Fibroblast of mammary gland (primary cell): Measurements from ENCODE around the gene SEMA6D.
"Not testable (repeated sequence)": the region's sequence is repeated elsewhere in the genome, so short reads cannot be mapped to it uniquely, and the experiment has no call there.

Experiments used
- DNase-seq: peaks from one replicate; pipeline ENCODE4 v3.0.0-alpha.2; 2010; ENCODE audit warnings: low read depth
- H3K4me3 ChIP-seq: 2 replicates; pipeline ENCODE4 v1.5.1; 2011; ENCODE audit warnings: low read depth, mild to moderate bottlenecking, low read length, moderate library complexity; ENCODE audit not compliant: control insufficient read depth
- TF ChIP-seq, protein P1 (sequence below): conservative IDR thresholded peaks from 2 replicates; pipeline ENCODE4 v1.5.1; 2011; ENCODE audit warnings: low read depth, low read length, inconsistent platforms; ENCODE audit not compliant: control insufficient read depth, insufficient read depth

SEMA6D gene

DNA sequence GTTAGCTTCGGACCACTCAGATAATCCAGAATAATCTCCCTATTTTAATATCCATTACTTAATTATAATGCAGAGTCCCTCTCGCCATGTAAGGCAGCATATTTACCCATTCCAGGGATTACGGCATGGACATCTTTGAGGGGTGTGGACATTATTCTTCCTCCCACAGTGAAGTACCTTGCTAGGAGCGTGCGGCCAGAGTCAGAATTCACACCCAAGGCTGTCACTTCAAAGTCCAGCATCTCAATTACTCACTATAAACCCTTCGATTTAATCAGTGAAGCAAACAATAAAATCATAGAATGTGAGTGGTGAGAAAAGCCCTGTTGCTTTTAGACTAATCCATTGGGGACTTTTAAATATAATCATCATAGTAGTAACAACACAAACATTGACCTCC is 11.6 kb downstream of the SEMA6D start:
- no peak for DNase-seq
- no peak overlapping the region for H3K4me3 ChIP-seq
- TF ChIP-seq, protein P1, sequence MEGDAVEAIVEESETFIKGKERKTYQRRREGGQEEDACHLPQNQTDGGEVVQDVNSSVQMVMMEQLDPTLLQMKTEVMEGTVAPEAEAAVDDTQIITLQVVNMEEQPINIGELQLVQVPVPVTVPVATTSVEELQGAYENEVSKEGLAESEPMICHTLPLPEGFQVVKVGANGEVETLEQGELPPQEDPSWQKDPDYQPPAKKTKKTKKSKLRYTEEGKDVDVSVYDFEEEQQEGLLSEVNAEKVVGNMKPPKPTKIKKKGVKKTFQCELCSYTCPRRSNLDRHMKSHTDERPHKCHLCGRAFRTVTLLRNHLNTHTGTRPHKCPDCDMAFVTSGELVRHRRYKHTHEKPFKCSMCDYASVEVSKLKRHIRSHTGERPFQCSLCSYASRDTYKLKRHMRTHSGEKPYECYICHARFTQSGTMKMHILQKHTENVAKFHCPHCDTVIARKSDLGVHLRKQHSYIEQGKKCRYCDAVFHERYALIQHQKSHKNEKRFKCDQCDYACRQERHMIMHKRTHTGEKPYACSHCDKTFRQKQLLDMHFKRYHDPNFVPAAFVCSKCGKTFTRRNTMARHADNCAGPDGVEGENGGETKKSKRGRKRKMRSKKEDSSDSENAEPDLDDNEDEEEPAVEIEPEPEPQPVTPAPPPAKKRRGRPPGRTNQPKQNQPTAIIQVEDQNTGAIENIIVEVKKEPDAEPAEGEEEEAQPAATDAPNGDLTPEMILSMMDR: no peak

DNA sequence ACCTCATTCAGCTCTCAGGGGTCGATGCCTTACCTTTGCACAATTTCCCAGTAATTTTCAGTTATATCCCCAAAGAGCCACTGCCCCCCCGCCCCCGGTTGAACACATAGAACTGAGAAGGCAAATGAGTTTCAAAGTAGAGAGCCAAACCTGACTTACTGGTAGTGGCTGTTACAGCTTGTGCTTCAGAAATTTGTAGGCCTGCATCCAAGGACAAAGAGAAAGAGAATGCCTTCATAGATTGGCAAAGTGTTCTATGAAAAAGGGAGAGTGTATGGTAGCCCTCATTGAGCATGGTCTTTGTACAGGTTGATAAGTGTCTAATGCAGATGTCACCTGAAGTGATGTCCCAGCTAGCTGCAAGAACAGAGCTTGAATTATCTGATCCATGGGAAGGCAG is 13.9 kb downstream of the SEMA6D start:
- DNase-seq: no peak
- TF ChIP-seq, protein P1: no peak
- no peak overlapping the region for H3K4me3 ChIP-seq

DNA sequence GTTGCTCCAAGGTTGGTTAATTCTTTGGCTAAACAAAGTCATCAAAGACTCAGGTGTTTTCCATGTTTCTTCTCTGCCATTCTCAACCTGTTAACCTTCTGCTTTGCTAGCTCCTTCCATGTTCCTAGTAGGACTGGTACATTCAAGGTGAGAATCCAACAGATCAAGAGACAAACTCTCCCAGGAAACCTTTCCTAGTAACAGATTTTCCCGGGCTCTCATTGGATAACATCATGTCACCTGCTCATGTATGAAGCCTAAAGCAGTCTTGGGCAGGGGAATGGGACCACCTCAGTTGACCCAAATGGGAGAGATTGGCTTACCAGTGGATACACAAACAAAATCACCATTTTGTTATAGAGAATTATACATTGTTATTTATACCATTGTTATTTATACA is 14.9 kb downstream of the SEMA6D start:
- TF ChIP-seq, protein P1: no peak
- H3K4me3 ChIP-seq: no peak overlapping the region
- DNase-seq: no peak

DNA sequence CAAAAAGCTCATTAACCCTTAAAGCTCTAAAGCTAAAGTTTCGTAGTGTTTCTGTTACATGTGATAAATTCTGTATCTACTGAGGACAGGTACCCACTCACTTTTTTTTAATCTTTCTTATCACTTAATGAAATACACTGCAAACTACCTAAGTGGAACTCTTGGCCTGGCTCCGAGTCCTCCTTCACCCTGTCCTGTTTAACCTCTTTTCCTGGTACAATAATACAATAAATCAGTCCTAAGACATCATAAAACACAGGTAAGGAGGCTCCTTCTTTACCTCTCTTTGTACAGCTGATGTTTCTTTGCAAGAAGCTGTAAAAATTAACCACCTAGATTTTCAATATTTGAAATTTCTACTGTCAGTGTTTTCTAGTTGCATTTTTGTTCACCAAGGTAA is 15.8 kb downstream of the SEMA6D start:
- TF ChIP-seq, protein P1: no peak
- no peak overlapping the region for H3K4me3 ChIP-seq
- DNase-seq: no peak

DNA sequence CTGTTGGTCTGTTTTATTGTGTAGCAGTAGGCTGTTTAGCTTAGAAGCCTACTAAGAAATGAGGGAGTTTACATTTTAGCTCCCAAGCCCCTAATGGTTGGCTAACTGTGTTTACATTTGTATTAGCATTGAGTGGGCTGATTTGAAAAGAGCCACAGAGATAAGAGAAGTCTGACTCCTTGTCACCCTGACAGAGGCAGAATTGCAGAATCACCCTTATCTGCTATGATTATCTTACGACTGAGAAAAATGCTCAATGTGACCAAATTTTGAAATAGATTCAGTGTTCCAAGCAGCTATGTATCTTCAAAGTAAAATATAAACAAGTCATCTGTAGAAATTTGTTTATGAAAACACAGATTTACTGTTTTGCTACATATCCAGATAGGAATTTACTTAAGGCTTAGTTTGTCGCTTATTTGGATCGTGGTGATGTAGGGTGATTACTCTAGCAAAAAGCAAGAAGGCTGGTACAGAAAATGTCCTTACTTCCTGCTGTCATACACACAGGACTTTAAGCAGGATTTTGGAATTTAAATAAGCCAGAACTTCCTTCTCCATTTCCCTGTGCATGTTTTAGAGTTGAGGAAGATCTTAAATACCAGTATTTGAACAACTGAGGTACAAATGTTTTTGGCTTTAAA is 19.0 kb downstream of the SEMA6D start:
- no peak for DNase-seq
- H3K4me3 ChIP-seq: no peak overlapping the region
- TF ChIP-seq, protein P1: no peak

DNA sequence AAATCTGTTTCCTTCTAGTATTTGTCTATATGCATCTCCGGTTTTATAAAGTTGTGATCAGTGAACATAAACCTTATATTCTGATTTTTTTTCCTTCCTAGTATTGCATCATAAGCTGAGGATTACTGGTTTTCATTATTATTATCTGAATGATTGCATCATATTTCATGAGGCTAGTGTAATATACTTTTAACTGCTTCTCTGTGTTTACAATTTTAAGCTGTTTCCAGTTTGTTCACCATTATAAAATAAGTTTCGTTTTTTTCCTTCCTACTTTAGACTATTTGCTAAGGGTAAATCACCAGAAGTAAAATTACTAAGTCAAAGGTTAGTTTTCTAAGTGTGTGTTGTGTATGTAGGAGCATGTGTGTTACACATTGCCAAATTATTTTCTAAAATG is 20.2 kb downstream of the SEMA6D start:
- no peak overlapping the region for H3K4me3 ChIP-seq
- peak; percentile 29 for DNase-seq
- TF ChIP-seq, protein P1: no peak

DNA sequence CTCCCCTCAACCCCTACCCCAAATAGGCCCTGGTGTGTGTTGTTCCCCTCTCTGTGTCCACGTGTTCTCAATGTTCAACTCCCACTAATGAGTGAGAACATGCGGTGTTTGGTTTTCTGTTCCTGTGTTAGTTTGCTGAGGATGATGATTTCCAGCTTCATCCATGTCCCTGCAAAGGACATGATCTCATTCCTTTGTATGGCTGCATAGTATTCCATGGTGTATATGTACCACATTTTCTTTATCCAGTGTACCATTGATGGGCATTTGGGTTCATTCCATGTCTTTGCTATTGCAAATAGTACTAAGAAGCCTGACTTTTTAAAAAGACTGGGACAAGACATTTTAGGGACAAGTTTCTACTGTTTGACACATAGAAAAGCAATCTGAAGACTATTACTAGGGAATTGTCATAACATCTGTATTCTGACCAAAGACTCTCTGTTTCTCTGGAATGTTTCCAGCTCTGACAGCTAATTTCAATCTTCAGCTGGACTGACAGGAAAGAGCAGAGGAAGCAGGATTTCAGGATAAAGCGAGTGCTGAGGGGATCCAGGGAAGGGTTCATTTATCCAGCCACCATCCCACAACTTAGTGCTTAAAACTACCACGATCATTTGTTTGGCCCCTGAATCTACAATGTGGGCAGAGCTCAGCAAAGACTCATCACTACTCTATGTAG is 21.0 kb downstream of the SEMA6D start:
- not testable (repeated sequence) for H3K4me3 ChIP-seq, DNase-seq
